ELR (cell line): Measurements from ENCODE around the gene DCLK1.

Experiments
- DNase-seq: peaks from one replicate; pipeline ENCODE4 v3.0.0-alpha.2; 2015; ENCODE audit warnings: low read depth

Gene DCLK1

DNA sequence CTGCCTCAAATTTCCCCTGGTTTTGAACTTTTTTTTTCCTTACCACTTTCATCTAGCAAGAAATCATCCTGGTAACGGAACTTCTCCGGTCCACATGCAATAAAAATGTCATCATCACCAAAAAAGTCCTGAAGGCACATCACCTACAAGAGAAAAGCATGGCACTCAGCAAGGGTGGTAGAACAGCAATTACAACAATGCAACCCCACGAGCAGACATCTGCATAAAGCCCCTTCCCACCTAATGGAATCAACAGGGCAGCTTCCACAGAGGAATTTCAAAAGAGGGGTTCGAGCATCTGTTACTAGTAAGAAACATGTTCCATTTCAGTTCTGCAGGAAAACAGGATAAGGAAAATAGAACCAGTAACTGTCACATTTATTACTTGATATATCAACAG lies 183.9 kb downstream of the DCLK1 start:
- no peak for DNase-seq

DNA sequence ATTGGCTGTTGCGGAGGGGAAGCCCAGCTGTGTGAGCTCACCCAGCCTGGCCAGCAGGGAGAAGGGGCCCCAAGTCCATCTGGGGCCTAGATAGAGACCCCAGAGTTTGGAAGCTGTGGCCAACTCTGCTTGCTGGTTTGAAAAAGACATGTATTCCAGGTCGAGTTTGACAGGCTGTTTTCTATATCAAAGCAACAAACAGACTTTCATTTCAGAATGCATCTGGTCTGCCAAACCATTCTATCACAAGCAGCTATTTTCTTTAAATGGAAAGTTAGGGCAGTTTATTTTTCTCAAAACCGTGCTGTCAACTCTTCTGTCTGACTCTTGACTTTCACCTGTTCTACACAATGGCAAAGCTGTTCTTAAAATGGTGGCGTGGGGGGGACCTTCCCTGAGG lies 185.8 kb downstream of the DCLK1 start:
- DNase-seq = no peak

DNA sequence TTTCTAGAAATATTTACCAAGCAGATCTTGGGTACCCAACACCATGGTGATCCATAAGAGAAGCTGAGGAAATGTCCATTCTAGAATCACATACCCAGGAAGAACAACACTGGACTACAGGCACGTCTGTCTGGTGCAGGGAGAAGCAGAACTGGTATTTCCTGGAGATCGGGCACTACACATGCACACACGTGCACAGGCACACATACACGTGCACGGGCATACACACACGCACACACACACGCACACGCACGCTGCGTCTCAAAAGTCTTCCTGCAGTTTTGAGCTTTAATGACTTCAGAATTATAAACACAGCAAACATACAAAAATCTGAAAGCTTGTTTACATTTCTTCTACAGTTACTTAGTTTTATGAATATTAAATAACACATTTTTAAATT lies 189.8 kb downstream of the DCLK1 start:
- no peak for DNase-seq

DNA sequence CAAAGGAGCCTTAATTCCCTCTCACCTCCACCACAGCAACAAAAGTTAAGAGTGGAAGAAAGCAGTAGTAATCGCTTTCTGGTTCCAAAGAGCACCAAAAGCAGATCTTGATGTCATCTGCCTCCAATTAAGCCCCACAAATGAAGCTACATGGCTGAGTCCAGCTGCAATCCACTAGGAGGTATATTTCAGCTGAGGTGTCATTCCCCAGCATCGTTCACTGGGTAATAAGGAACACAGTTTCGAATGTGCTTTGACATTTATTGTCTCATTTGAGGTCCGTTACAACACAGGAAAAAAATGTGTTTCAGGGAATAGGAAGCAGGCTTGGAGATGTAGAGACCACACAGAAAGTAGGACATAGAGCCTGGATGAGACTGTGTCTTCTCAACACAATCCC lies 190.4 kb downstream of the DCLK1 start:
- no peak for DNase-seq

DNA sequence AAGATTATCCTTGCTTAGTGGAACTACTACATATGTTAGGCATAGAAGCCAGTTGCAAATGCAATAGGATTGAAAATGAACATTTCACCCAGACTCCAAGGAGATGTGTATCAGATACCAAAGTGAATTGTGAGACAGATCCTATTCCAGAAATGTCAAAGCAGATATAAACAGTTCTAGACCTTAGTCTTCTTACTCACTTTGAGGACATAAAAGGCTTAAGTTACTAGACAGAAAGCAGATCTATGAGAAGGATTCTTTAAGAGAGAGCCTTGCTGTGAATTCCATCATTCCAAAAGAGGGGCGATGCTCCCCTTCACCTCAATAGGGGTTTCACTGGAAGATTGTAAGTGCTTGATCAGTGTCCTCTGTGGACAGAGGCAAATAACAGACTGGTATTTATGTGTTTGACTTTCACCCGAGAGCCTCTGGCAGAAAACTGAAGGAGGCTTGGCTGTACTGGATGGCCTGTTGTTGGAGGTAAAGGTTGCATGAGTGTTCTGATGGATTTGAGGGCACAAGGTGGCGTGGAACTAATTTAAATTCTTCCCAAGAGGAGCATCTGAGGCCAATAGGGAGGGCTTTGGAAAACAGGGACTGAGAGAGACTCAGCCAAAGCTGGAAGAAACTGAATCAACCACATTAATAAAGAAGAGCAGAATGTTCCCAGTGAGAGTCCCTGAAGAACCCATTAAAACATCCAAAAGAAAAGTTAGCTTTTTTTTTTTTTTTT lies 194.8 kb downstream of the DCLK1 start:
- DNase-seq = no peak

DNA sequence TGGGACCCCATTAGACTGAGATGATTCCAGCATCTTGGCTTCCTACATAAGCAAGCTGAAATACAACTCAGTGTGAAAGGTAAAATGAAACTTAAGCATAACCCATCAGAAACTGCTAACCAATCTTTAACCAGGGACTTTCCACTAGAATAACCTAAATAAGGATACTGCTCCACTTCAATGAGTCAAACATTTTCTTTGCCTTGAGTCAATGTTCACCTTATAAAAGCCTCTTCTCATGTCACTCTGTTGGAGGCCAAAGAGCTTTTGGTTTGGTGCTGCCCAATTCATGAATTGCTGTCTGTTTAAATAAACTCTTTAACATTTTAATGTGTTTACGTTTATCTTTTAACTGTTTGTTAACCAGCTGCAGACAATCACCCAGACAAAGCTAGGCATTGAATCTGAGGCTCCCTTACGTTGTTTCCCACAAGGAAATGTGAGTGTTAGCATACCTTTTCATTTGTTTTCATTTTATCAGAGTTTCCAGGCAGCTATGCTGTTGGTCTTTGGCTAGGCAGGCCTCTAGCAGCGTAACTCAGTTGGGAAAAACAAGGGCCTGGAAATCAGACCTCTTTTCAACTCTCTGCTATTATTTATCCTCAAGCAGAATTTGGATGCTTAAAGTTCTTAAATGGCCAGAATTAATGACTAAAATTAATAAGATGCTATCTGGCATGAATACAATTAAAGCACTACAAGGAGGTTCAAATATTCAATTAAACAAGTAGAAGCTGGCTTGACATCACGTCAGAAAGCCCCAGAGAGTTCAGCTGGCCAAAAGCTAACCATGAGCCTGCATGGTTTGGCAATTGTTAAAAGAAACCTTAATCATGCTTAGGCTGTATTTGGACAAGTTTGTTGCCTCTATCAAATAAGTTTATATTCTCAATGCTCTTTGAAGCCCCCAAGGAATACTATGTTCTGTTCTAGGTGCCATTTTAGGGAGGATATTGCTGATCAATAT lies 200.2 kb downstream of the DCLK1 start:
- DNase-seq = no peak

DNA sequence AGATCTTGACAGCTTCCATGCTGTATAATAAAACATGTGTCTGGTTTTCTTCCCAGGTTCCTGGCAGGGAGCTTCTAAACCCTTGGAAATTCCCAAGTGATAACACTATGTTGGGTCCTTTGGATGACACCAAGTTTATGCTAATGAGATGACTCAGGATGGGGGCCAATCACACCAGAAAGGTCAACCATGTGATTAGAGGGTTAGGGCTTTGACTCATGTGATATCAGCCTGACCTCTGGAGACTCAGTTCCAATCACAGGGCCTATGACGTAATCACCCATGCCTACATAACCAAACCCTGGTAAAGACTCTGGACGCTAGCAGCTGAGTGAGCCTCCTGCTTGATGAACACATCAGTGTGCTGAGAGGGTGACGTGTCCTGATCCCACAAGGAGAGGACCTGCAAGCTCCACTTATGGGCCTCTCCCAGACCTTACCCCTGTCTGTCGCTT lies 203.6 kb downstream of the DCLK1 start:
- DNase-seq = peak; percentile 86

DNA sequence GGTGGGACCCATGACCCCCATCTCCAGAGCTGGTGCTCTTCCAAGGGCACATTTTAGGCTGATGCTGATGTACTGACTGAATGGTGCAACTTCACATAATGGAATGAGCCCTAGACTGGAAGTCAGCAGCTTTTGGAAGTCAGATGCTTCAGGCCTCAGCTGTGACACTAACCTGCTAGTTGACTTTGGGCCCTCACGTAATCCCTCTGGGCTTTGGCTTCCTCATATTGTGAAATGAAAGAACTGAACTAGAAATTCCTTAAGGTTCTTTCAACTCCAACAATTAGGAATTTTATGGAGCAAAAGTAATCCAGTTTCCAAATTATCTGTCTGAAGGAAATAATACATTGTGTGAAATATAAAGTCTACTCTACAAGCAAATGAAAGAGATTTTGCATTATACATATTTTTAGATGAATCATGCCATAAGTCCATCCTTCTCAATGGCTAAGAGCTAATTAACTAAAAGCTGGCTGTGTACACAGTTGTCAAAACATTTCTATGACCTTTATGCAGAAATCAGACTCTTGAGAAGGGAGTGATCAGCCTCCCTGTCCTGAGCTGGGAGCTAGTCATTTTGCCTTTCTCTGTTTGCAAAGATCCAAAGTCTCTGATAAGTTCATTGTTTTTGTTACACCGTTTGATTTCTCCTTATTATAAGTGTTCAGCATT lies 204.2 kb downstream of the DCLK1 start:
- DNase-seq = peak; percentile 7

DNA sequence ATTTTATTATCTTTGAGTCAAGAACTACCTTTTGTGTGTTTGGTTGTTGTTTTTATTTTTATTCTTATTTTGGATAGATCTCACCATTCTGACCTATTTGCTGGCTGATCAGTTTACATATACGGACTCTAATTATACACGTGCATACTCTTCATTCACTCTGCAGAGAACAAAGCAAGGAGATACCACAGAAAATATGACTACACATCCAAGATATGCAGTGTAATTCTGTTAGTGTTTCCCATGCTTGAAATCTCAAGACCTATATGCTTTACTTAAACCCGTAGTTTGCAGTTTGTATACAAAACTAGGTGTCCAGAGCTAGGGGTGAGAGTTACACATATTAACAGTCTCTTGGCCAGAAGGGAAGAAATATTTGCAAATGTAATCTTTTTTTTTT lies 205.5 kb downstream of the DCLK1 start:
- DNase-seq = peak; percentile 15

DNA sequence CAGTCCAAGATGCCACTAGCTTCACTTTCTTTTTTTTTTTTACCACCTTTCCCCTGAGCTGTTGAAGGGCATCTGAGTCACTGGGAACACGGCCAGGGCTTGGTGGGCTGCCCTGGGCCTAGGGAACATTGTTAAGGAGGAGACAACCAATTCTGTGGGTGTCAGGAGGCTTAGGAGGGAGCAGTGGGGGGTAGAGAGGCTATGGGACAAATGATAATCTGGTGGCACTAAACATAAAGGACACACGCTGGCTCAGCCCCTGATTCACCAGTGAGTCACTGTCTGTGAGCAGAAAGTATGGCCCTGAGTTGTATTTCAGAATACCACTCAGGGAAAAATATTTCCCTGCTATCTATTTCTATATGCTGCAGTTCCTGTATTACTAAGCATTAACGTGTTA lies 207.8 kb downstream of the DCLK1 start:
- peak; percentile 73 for DNase-seq

DNA sequence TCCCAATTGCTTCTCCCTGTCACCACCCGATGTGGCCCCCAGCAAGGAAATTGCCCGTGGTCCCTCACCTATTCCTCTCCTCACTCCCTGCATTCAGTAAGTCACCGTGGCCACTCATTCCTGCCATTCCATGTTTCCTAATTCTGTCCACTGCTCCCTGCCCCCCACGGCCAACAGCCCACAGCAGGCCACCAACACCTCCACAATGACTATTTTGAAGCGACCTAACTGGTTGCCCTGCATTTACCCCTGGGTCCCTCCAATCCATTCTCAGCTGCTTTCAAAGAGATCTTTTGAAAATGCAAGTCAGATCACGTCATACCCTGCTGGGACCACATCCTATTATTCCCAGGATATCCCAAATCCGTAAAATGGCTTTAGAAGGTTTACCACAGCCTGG lies 210.4 kb downstream of the DCLK1 start:
- no peak for DNase-seq

DNA sequence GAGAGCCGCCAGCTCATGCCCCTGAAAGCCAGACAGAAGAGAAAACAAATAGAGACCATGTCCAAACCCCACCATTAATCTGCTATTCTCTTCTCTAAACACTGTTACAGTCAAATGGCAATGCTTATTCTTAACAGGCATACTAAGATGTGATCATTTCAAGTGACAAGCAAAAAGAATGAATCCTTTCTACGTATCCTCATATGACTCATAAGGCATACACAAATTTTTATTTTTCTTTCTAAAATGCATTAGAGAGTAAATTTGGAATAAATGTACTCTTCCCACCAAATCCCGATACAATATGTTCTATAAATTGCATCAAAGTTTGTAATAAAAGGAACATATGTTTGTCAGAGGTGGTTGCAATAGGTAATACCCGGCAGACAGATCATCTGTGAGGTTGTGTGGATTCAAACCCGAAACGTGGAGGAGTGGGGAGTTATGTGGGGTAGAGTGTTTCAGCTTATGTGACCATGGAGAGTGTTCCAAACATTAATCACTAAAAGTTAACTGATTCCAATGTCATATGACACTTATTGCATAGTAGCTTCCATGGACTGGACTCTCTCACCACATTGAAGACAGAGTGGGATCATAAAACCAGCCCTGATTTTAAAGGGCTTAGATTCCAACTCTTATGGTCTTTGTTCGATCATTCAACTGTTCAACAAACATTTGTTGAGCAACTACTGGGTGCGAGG lies 213.1 kb downstream of the DCLK1 start:
- DNase-seq = no peak

DNA sequence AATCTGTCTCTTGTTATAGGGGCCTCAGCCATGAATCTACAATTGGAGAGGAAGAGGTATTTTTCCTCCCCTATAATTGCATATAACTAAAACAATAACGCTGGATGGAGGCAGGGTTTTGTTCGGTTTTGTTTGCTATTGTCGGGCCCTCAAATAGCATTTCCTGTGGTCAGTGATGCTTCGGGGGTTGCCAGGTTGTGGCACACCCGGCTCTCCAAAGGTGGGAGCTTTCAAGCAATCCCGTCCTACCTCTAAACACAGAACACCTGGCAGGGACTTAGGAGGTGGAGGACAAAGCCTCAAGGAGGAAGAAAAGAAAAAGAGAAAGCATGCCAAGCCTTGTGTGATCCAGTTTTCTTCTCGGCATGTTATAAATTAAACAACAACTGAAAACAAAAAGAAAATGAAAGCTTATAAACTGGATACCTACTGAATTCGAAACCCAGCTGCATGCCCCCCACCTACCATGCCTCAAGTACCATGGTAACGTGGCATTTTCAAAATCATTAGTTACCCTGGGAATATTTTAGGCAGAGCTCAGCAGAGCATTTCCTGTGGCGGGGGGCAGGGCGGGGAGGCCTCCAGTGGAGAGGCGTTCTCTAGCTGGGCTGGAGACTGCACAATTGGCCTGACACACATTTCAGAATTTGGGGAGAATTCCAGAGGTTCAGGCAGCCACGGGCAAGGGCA lies 213.8 kb downstream of the DCLK1 start:
- no peak for DNase-seq

DNA sequence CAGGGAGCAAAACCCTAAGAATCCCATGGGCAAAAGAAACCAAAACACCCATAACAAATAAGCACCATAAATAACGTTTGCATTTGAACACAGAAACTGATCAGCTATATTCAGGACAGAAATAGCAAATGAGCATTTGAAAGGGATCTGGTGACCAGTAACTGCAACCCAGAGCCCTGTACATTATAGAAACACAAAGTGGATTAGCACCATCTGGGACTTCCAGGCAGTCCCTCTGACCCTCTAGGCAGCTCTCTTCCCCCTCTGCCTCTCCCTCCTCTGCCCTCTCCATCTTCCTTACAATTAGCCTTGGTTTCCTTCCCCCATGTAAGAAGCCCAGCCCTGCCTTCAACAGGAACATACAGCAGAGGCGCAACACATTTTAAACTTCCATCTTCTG lies 215.0 kb downstream of the DCLK1 start:
- DNase-seq = no peak

DNA sequence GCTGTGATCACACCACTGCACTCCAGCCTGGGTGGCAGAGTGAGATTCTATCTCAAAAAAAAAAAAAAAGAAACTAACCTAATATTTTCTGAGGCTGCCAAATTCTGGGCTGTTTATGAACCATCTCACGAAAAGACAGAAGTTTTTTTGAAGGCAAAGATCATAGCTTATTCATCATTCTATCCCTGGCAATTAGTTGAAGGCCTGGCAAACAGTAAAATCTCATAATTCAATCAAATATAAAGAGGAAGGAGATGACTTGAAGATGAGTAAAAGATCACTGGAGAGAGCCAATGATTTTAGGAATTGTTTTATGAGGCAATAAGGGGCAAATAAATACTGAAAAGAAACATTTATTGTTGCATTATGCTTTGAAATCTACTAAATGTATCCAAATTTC lies 216.5 kb downstream of the DCLK1 start:
- no peak for DNase-seq

DNA sequence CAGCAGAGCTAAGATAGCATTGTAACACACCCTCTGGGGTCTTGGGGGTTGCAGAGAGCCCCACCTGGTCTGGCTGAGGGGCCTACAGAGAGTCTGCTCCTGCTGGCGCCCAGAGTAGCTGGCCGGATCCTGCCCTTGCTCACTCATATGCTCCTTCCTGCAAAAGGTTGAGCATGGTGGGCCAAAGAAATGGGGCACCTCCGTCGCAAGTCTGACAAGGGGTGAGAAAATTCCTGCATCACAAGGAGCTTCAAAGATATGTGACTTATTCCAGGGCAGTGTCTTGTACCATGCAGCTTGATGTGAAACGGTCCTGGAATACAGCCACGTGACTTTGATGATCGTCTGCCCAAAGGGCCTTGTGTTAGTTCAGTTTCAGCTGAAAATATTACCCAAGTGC lies 218.3 kb downstream of the DCLK1 start:
- no peak for DNase-seq

DNA sequence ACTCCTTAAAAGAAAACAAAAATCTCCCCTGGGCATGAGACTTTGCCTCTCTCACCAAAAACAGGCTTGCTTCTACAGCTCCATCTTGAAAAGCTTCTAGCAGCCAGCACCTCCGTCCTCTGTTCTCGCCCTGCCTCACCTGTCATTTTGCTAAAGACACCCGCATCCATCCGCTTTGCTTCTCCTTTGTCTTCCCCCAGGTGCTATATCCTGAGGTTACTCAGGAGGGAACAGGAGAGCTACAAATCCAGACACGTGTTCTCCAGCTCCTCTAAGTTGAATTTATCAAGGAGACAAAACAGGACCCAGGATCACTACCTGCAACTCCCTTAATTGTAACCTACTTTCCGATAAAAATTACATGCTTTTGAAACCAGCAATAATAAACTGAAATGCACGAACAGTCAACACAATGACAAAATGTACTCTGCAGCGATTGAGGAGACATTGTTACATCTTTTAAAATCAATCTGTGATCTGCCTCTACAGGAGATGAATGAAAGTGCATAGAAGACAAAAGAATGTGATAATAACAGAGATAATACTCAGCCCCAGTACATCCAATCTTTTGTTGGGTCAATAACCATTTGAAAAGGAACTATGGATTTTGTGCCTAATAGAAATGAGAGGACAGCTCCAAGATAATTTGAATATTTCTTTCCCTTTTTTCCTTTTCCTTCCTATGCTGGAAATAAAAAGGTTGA lies 221.2 kb downstream of the DCLK1 start:
- no peak for DNase-seq

DNA sequence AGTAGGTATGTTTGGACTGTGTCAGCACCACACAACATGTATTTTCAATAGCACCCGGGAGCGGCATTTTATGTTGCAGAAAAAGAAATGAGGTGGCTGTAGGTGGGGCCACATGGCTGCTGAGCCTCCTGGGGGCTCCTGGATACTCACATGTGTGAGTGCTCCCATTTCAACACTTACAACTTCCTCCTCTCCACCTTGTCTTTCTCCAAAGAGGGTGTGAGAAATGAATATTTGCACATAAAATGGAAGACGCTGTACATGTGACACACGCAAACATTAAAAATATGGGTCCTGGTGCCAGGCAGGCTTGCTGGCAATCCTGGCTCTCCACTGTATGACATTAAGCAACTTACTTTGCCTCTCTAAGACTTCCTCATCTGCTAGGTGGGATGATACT lies 222.1 kb downstream of the DCLK1 start:
- DNase-seq = no peak

DNA sequence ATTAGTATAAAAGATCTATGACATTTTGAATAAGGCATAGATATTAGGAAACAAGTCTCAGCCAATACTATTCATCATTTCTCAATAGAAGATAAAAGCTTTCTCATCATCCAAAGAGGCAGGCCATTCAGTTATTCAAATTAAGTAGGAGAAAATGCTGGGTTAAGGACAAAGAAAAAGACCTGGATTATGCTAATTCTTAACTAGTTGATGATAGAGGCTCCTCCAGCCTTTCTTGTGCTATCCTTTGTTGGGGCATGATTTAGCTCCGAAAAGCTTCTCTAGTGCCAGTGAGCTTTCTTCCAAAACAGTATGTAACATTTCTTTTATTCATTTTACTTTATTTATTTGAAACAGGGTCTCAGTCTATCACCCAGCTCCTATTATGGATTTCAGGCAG lies 223.0 kb downstream of the DCLK1 start:
- DNase-seq = no peak

DNA sequence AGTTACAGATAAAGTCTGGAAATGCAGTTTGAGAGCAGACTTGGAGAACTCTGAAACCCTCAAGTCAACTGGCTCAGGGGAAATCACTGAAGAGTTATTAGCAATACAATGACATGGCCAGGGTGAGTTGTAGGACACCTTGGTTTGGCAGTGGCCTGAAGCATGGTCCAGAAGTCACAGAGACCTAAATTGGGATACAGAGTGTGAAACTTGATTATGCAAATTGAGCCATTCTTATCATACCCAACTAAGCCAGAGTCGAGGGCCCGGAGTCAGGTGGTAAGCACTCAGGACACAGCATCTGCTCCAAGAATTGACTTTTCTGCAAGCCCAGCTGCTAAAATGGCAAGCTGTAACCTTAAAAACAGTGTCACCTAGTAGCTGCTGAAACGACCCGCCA lies 224.5 kb downstream of the DCLK1 start:
- no peak for DNase-seq

DNA sequence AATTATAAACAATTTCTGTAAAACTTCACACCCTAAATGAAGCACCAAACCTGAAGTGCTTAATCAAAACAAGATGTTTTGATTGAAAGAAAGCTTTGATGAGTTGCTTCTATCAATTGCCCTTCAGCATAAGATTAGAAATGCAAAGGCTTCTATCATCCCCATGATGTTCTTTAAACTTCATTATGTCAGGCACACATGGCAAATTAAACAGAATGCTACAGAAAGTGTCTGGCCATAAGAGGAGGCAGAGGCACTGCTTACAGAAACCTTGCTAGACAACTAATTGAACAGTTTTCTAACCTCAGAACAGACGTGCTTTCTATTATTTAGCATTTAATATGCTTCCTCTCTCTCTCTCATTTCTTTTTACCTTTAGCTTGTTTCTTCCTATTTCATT lies 228.1 kb downstream of the DCLK1 start:
- no peak for DNase-seq
